H1 (cell line): Measurements from ENCODE around the gene SYNJ2. TPM values are rescaled to one million over a fixed set of nuclear protein-coding genes. Genes with fewer than 3 reads are reported as not detected.

ENCODE experiments used
- CTBP2 ChIP-seq: IDR thresholded peaks from 2 replicates; pipeline ENCODE4 v1.7.0; 2011; ENCODE audit warnings: borderline replicate concordance, mild to moderate bottlenecking, moderate library complexity, mixed read lengths, low read length; ENCODE audit not compliant: insufficient read depth, insufficient read length
- MAFK ChIP-seq: IDR thresholded peaks from 2 replicates; pipeline ENCODE4 v1.6.1; 2012; ENCODE audit warnings: low read depth, mild to moderate bottlenecking, improper control_type of control experiment, low read length
- POLR2AphosphoS5 ChIP-seq: IDR thresholded peaks from 2 replicates; pipeline ENCODE4 v1.6.1; 2011; ENCODE audit warnings: low read depth, low read length
- POU5F1 ChIP-seq: IDR thresholded peaks from 2 replicates; pipeline ENCODE4 v1.6.1; 2011; ENCODE audit warnings: low read depth, mild to moderate bottlenecking, low read length, moderate library complexity
- RNF2 ChIP-seq: fragments of 200-900, 300-1000 bp; sonication (generic); IDR thresholded peaks from 2 replicates; pipeline ENCODE4 v1.7.1; 2016; ENCODE audit warnings: borderline replicate concordance, low read depth, mild to moderate bottlenecking, antibody characterized with exemption, low read length; ENCODE audit not compliant: poor library complexity, severe bottlenecking; ENCODE audit errors: missing control alignments
- SP2 ChIP-seq: IDR thresholded peaks from 2 replicates; pipeline ENCODE4 v1.6.1; 2012; ENCODE audit warnings: mild to moderate bottlenecking, low read length, inconsistent platforms
- SUZ12 ChIP-seq: fragments of 200-600 bp; sonication (generic); IDR thresholded peaks from 2 replicates; pipeline ENCODE4 v1.6.1; 2012; ENCODE audit warnings: mild to moderate bottlenecking, inconsistent platforms, low read length, moderate library complexity, mixed read lengths
- polyA plus RNA-seq, 7 experiments: library from polyadenylated mRNA; depleted of rRNA in 3 of 7; stranded (reverse) in 5 of 7; unstranded in 2 of 7; fragments of >200 nt in 5 of 7; fragments of 200-250 nt in 2 of 7; gene quantifications; 1 replicate in 5 of 7; 2 replicates in 1 of 7; 4 replicates in 1 of 7; pipeline versions ENCODE4 v1.2.1 to v1.2.3, GENCODE V29; 2011 to 2013; ENCODE audit warnings: missing spikeins in 2 of 7, mixed read lengths in 2 of 7
- total RNA-seq: library from RNA; stranded (reverse); fragmentation: NEBNext Ultra II Directional; extraction: Animal tissue kit (Norgen Biotek cat#: 25700); gene quantifications from 2 replicates; pipeline ENCODE4 v1.2.1, GENCODE V29; 2021
- TF ChIP-seq, protein P1 (sequence below): IDR thresholded peaks from 2 replicates; pipeline ENCODE4 v1.6.1; 2012; ENCODE audit warnings: low read length, inconsistent platforms

Gene SYNJ2
- total and polyA plus RNA-seq, 2 of the 8 experiments (the other 6 are each of a cell fraction or from before 2014, with no cell fraction given): 3.7 to 13.9 TPM

DNA sequence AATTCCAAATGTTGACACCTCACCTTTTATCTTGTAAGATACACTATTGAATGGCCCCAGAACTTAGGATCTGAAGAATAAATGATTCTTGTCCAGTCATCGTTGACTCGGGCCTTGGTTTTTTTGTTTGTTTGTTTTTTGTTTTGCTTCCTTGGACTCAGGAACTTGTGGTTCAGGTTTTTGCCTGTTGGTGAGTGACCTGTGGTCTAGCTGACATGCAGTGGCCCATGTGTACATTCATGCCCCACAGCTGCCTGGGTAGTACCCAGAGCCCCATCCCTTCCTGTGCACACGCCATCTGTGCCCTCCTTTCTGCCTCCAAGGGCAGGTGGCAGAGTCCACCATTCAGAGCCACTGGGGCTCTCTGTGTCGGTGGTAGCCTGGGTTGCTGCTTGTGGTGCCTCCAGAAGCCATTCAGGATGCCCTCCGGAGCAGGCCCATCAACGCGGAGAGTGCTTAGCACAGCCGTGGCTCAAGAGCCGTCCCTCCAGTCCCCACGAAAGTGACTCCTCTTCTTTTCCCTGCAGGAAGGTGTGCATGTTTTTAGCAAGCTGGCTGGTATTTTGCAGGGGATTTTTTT, 85.9 kb downstream of the SYNJ2 start (continued):
- no peak for TF ChIP-seq MAFK
- no peak for TF ChIP-seq POU5F1
- TF ChIP-seq POLR2AphosphoS5: no peak
- TF ChIP-seq, protein P1, sequence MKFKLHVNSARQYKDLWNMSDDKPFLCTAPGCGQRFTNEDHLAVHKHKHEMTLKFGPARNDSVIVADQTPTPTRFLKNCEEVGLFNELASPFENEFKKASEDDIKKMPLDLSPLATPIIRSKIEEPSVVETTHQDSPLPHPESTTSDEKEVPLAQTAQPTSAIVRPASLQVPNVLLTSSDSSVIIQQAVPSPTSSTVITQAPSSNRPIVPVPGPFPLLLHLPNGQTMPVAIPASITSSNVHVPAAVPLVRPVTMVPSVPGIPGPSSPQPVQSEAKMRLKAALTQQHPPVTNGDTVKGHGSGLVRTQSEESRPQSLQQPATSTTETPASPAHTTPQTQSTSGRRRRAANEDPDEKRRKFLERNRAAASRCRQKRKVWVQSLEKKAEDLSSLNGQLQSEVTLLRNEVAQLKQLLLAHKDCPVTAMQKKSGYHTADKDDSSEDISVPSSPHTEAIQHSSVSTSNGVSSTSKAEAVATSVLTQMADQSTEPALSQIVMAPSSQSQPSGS: no peak
- no peak for TF ChIP-seq SP2
- TF ChIP-seq RNF2: no peak
- TF ChIP-seq CTBP2: no peak
- no peak for TF ChIP-seq SUZ12
